HEK293 (cell line): ENCODE data around the gene SH3BP4.

Experiments used
- BCL11A ChIP-seq: fragments of 450-650 bp; formaldehyde crosslinking; IDR thresholded peaks from 2 replicates; pipeline ENCODE4 v1.5.1; 2016; ENCODE audit warnings: low read depth, missing biosample characterization, missing genetic modification characterization
- CTCF ChIP-seq: fragments of 450-650 bp; formaldehyde crosslinking; IDR thresholded peaks from 2 replicates; pipeline ENCODE4 v1.5.1; 2016; ENCODE audit warnings: missing biosample characterization, missing genetic modification characterization
- KLF16 ChIP-seq: fragments of 450-650 bp; formaldehyde crosslinking; IDR thresholded peaks from 2 replicates; pipeline ENCODE4 v1.5.1; 2017; ENCODE audit warnings: missing biosample characterization, missing genetic modification characterization
- PATZ1 ChIP-seq: fragments of 450-650 bp; formaldehyde crosslinking; IDR thresholded peaks from 2 replicates; pipeline ENCODE4 v1.5.1; 2016; ENCODE audit warnings: missing biosample characterization, missing genetic modification characterization
- RBAK ChIP-seq: fragments of 450-650 bp; formaldehyde crosslinking; IDR thresholded peaks from 2 replicates; pipeline ENCODE4 v1.5.1; 2016; ENCODE audit warnings: missing biosample characterization, missing genetic modification characterization
- REST ChIP-seq: fragments of 450-650 bp; formaldehyde crosslinking; IDR thresholded peaks from 2 replicates; pipeline ENCODE4 v1.5.1; 2016; ENCODE audit warnings: missing biosample characterization, missing genetic modification characterization
- TCF7L2 ChIP-seq: IDR thresholded peaks from 2 replicates; pipeline ENCODE4 v1.6.1; 2011; ENCODE audit warnings: low read depth, mild to moderate bottlenecking, inconsistent platforms, low read length, moderate library complexity, borderline replicate concordance
- ZBTB17 ChIP-seq: fragments of 450-650 bp; formaldehyde crosslinking; IDR thresholded peaks from 2 replicates; pipeline ENCODE4 v1.5.1; 2016; ENCODE audit warnings: missing biosample characterization, missing genetic modification characterization
- ZBTB6 ChIP-seq: fragments of 450-650 bp; formaldehyde crosslinking; IDR thresholded peaks from 2 replicates; pipeline ENCODE4 v1.5.1; 2017; ENCODE audit warnings: missing biosample characterization, missing genetic modification characterization
- ZNF138 ChIP-seq: fragments of 450-650 bp; formaldehyde crosslinking; IDR thresholded peaks from 2 replicates; pipeline ENCODE4 v1.5.1; 2016; ENCODE audit warnings: missing biosample characterization, missing genetic modification characterization, borderline replicate concordance
- ZNF274 ChIP-seq, 2 experiments: fragments of 200-500 bp in 1 of 2; fragments of 450-650 bp in 1 of 2; sonication (Bioruptor generic) in 1 of 2; formaldehyde crosslinking in 1 of 2; IDR thresholded peaks; 2 replicates each; pipeline versions ENCODE4 v1.5.1 to v1.6.1; 2014 to 2016; ENCODE audit warnings: borderline replicate concordance in 1 of 2, inconsistent platforms in 1 of 2, low read length in 1 of 2, missing biosample characterization in 1 of 2, missing genetic modification characterization in 1 of 2
- ZNF37A ChIP-seq: fragments of 450-650 bp; IDR thresholded peaks from 2 replicates; pipeline ENCODE4 v1.5.1; 2018; ENCODE audit warnings: missing biosample characterization, missing genetic modification characterization
- ZNF670 ChIP-seq: fragments of 450-650 bp; formaldehyde crosslinking; IDR thresholded peaks from 2 replicates; pipeline ENCODE4 v1.5.1; 2016; ENCODE audit warnings: missing biosample characterization, missing genetic modification characterization, low read depth
- ZNF707 ChIP-seq: fragments of 450-650 bp; formaldehyde crosslinking; IDR thresholded peaks from 2 replicates; pipeline ENCODE4 v1.5.1; 2016; ENCODE audit warnings: missing biosample characterization, missing genetic modification characterization

- TF ChIP-seq REST (tag by site-specific recombination) (no peak), TCF7L2 (no peak), PATZ1 (tag by site-specific recombination) (no peak), CTCF (no peak), ZBTB6 (tag by site-specific recombination) (no peak), ZNF274 (IDR thresholded peaks at IDR 0.05; ENCODE audit: low read length) (no peak), ZNF274 (tag by site-specific recombination; IDR thresholded peaks at IDR 0.05; ENCODE audit: borderline replicate concordance) (no peak), RBAK (tag by site-specific recombination) (no peak), ZNF37A (tag by site-specific recombination) (no peak), BCL11A (tag by site-specific recombination) (no peak), ZBTB17 (tag by site-specific recombination) (no peak), KLF16 (tag by site-specific recombination) (no peak), ZNF138 (tag by site-specific recombination) (no peak), ZNF670 (tag by site-specific recombination) (no peak), ZNF707 (no peak)
These were observed 69.9 kb downstream of the SH3BP4 start for GRCh38 chr2:235021752-235022151.
